Daoy (cell line): ENCODE results near the gene SPC25. TPM values are rescaled to one million over a fixed set of nuclear protein-coding genes. Genes with fewer than 3 reads are reported as not detected.
"Not testable (repeated sequence)": the region's sequence is repeated elsewhere in the genome, so short reads cannot be mapped to it uniquely, and the experiment has no call there.

Source experiments
- DNase-seq: peaks from one replicate; pipeline ENCODE4 v3.0.0-alpha.2; 2015; ENCODE audit warnings: low read depth
- total RNA-seq: library from RNA; depleted of rRNA; stranded (reverse); fragments of >200 nt; shearing (Covaris generic); gene quantifications from 2 replicates; pipeline ENCODE4 v1.2.3, GENCODE V29; 2014

The SPC25 gene
- total RNA-seq, 1 experiment from 2014 or later, result 59.7 TPM

- no peak for DNase-seq
Observed at GRCh38 chr2:168903888-168904287, 13.7 kb upstream of the SPC25 start.

- DNase-seq, result no peak
Observed at GRCh38 chr2:168901003-168901402, 10.8 kb upstream of the SPC25 start, which contains the start of gene G6PC2. Gene G6PC2, plus strand, starts transcription at chr2:168901291. Its CDS starts 41 bp downstream, at chr2:168901332.

DNA sequence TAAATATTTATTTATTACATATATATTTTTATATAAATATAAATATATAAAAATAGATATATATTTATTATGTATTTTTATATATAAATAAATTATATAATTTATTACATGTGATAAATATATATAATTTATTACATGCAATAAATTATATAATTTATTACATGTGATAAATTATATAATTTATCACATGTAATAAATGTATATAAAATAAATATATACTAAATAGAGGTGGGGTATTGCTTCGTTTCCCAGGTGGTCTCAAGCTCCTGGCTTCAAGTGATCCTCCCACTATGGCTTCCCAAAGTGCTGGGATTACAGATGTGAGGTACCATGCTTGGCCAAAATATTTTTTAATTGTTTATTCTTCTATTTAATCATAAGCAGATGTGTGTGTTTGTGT lies 7.2 kb upstream of the SPC25 start:
- no peak for DNase-seq

GRCh38 chr2:168896783-168897182 lies 6.6 kb upstream of the SPC25 start:
- no peak for DNase-seq

DNA sequence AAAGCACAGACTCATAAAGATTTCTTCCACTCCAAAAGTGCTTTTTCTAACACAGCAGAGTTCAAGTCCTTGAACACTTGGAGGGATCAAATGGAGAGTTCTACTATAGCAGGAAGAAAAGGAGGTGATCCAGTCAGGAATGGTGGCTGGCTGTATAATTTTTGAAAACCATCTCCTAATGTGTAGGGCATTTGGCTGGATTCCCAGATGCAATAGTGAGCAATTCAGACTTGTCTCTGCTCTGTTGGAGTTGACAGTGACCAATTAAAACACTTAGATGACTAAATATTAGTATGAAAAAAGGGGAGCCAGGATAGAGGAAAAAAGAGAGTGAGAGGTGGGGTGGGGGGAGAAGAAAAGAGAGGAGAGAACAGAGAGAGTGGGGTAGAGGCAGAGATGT lies 5.5 kb upstream of the SPC25 start:
- DNase-seq, result no peak

DNA sequence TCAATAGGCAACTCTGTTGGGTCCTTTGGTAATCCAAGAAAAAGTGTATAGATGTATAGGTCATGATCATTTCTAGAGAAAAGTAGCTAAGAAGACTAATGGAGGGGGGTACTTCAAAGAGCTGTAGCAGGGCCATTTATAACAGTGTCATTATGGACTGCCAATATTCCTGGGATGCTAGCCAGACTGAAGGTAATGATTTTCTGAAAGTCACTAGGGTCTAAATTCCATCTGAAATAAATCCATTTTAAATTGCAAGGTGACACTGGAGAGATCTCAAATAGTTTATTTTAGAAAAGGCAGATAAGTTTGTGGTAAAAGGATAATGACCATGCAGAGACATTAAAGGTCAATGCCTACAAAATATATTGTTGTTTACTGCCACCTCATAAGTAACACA lies 4.5 kb upstream of the SPC25 start:
- DNase-seq, result no peak

GRCh38 chr2:168894101-168894500 lies 3.9 kb upstream of the SPC25 start:
- DNase-seq, result no peak

- no peak for DNase-seq
Observed at GRCh38 chr2:168892327-168892726, 2.1 kb upstream of the SPC25 start.

DNA sequence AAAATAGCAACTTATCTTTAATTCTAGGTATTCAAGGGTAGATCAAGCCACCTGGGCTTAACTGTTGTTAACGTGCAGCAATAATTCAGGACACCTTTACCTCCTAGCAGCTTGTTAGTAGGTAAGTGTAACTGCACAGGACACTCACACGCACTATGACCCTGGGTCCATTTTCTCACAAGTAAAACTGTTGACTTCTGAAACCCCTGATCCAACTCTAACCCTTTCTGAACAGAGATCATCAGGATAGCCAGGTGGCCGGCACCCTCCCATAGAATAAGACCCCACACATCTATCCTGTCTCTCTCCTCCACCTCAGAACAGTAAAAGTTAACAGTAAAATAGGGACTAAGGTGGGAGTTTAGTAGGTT lies 610 bp downstream of the SPC25 start:
- no peak for DNase-seq

DNA sequence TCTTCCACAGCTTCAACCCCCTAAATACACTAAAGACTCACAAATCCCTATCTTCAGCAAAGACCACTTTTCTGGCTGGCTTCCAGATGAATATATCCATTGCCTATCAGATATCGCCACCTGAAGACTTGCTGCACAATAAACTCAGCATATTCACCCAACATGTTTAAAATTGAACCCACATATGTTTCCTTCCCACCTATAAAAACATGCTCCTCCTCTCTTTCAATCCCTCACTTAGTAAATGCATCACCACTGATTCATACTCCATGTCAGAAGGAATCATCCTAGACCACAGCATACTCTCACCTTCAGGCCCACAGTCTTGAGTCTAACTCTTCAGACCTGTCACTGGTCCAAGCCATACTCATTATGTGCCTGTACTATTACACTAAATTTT lies 5.3 kb downstream of the SPC25 start:
- DNase-seq, result peak; percentile 13

GRCh38 chr2:168882163-168882562 lies 8.1 kb downstream of the SPC25 start:
- not testable (repeated sequence) for DNase-seq

- no peak for DNase-seq
Observed at GRCh38 chr2:168874368-168875054, 15.7 kb downstream of the SPC25 start.

GRCh38 chr2:168870824-168871223 lies 19.4 kb downstream of the SPC25 start:
- DNase-seq, result not testable (repeated sequence)

DNA sequence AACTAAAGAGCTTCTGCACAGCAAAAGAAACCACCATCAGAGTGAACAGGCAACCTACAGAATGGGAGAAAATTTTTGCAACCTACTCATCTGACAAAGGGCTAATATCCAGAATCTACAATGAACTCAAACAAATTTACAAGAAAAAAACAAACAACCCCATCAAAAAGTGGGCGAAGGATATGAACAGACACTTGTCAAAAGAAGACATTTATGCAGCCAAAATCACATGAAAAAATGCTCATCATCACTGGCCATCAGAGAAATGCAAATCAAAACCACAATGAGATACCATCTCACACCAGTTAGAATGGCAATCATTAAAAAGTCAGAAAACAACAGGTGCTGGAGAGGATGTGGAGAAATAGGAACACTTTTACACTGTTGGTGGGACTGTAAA lies 19.9 kb downstream of the SPC25 start:
- DNase-seq, result not testable (repeated sequence)

- not testable (repeated sequence) for DNase-seq
Observed at GRCh38 chr2:168867164-168867563, 23.1 kb downstream of the SPC25 start.

DNA sequence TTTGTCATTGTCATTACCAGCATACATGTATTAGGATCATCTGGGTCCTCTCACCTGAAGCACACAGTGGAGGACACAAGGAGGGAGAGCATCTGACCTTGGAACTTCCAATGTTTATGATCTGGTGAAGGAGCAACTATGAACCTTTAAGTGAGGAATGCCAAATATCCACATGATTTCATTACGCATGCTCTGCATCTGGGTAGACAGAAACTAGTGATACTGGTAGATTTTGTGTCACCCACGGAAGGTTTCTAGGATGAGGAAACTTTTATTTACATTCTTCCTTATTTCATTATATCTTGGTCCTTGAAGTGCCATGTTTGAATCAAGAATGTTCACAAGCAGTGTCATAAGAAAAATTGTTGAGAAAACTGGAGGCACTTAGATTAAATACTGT lies 32.1 kb downstream of the SPC25 start:
- DNase-seq, result no peak

DNA sequence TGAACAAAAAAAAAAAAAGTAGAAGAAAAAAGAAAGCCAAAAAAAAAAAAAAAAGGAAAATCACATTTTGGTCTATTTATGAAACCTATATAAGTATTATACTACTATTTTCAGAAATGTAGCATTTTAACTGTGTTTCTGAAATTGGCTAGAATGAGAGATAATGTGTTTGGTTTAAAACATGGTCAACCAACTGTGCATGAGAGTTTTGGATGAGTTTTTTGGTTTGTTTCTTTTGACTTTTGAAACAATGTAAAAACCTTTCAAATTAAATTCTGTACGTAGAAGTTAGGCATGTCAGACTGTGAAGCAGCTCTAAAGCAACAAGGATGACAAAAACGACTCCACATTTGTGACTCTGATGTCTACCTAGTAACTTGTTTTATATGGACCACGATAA lies 34.6 kb downstream of the SPC25 start:
- no peak for DNase-seq

- no peak for DNase-seq
Observed at GRCh38 chr2:168854651-168855050, 35.6 kb downstream of the SPC25 start.

- no peak for DNase-seq
Observed at GRCh38 chr2:168853471-168853870, 36.8 kb downstream of the SPC25 start.

GRCh38 chr2:168852481-168852880 lies 37.7 kb downstream of the SPC25 start:
- no peak for DNase-seq

DNA sequence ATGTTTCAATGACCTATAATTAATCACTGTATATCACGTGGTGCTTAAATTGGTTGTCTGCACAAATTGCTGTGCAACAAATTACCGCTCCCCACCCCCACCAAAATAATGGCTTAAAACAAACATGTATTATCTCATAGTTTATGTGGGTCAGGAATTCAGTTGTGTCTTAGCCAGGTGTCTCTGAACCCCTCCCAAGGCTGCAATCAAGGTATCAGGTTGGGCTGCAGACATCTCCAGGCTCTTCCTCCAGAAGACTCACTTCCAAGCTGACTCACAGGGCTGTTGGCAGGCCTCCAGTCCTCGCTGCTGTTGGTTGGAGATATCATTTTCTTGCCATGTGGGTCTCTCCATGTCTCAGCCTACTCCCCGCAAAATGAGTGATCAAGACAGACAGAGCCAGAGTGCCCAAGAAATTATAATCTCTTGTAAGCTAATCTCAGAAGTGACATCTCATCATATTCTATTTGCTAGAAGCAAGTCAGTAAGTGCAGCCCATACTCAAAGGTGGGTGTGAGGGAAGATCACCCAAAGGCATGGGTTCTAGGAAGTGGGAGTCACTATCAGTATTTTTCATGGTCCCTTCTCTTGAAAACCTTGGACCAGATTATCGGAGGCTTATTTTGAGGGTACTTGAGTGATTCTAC lies 38.4 kb downstream of the SPC25 start:
- peak; percentile 80 for DNase-seq

DNA sequence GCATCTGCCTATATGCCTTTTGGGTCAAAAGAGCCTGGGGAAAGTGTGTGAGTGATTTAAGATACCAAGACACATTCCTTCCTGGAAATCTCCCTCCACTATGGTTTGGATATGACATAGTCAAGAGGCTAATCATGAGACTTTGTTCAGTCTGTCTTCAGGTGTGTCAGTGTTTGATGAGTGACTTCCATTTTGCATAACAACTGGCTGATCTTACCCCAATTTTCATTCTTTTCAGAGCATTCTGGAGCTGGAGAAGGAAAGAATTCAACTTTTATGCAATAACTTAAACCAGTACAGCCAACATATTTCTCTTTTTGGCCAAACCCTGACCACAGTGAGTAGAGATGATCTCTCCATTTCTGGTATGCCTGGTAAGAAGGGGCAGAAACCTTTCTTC lies 39.4 kb downstream of the SPC25 start:
- no peak for DNase-seq

- peak; percentile 24 for DNase-seq
Observed at GRCh38 chr2:168849610-168850009, 40.6 kb downstream of the SPC25 start.

DNA sequence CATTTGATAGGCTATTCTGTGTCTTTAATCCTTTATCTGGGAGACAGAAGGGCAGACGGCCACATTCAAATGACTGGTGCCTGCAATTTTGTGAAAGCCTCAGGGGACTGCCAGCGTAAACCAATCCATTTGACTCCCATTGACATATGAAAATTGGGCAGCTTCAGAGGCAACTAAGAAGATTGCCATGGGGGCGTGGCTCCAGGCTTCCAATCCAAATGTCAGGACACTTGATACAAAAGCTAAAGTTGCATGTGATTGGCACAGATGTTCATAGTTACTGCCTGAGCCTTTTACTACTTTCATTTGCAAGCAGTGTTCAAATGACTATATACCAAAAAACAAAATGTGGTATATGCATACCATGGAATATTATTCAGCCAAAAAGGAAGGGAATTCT lies 42.0 kb downstream of the SPC25 start:
- no peak for DNase-seq
